PFSK-1 (cell line): ENCODE results near the gene MTTP.

Source experiments
- FOXP2 ChIP-seq: optimal IDR thresholded peaks from 2 replicates; pipeline ENCODE3; 2011; ENCODE audit warnings: borderline replicate concordance, control low read depth, inconsistent platforms; ENCODE audit not compliant: insufficient read depth; ENCODE audit errors: extremely low read length, extremely low read depth
- POLR2AphosphoS5 ChIP-seq: IDR thresholded peaks from 2 replicates; pipeline ENCODE4 v1.6.1; 2012; ENCODE audit warnings: low read depth, mild to moderate bottlenecking, control low read depth, low read length, moderate library complexity
- REST ChIP-seq, 2 experiments: IDR thresholded peaks; 2 replicates each; pipeline versions ENCODE4 v1.6.1 to v1.8.0; 2011 to 2012; ENCODE audit warnings: low read depth in 2 of 2, low read length in 2 of 2, control low read depth in 1 of 2, inconsistent platforms in 1 of 2, mild to moderate bottlenecking in 1 of 2, moderate library complexity in 1 of 2; ENCODE audit not compliant: insufficient read depth in 1 of 2
- SIN3A ChIP-seq: IDR thresholded peaks from 2 replicates; pipeline ENCODE4 v1.6.1; 2012; ENCODE audit warnings: mild to moderate bottlenecking, low read length, moderate library complexity, borderline replicate concordance; ENCODE audit not compliant: insufficient read depth
- TAF1 ChIP-seq: IDR thresholded peaks from 2 replicates; pipeline ENCODE4 v1.6.1; 2012; ENCODE audit warnings: low read length, control low read depth, borderline replicate concordance; ENCODE audit not compliant: insufficient read depth

Gene MTTP

GRCh38 chr4:99593781-99594641 lies 19.4 kb downstream of the MTTP start:
- TF ChIP-seq POLR2AphosphoS5, result no peak
- TF ChIP-seq TAF1, result no peak
- no peak for TF ChIP-seq FOXP2
- TF ChIP-seq REST (IDR thresholded peaks at IDR 0.05; ENCODE audit: insufficient read depth in 1 of 2, low read depth in 2 of 2, low read length in 2 of 2), result no peak
- no peak for TF ChIP-seq SIN3A

- TF ChIP-seq TAF1 (no peak), REST (IDR thresholded peaks at IDR 0.05; ENCODE audit: insufficient read depth in 1 of 2, low read depth in 2 of 2, low read length in 2 of 2) (no peak), SIN3A (no peak), POLR2AphosphoS5 (no peak), FOXP2 (no peak)
Measured at GRCh38 chr4:99594818-99595217, 20.2 kb downstream of the MTTP start.

GRCh38 chr4:99606716-99607115 lies 32.1 kb downstream of the MTTP start:
- TF ChIP-seq TAF1 (no peak), FOXP2 (no peak), REST (IDR thresholded peaks at IDR 0.05; ENCODE audit: insufficient read depth in 1 of 2, low read depth in 2 of 2, low read length in 2 of 2) (no peak), SIN3A (no peak), POLR2AphosphoS5 (no peak)

GRCh38 chr4:99608417-99608816 lies 33.8 kb downstream of the MTTP start:
- no peak for TF ChIP-seq POLR2AphosphoS5
- no peak for TF ChIP-seq TAF1
- no peak for TF ChIP-seq SIN3A
- no peak for TF ChIP-seq REST (IDR thresholded peaks at IDR 0.05; ENCODE audit: insufficient read depth in 1 of 2, low read depth in 2 of 2, low read length in 2 of 2)
- no peak for TF ChIP-seq FOXP2
